ENCODE results near the gene HECTD3. TPM values are rescaled to one million over a fixed set of nuclear protein-coding genes. Genes with fewer than 3 reads are reported as not detected.

The HECTD3 gene
- polyA plus RNA-seq, 1 donor from 2014 or later: 9.7 TPM

DNA sequence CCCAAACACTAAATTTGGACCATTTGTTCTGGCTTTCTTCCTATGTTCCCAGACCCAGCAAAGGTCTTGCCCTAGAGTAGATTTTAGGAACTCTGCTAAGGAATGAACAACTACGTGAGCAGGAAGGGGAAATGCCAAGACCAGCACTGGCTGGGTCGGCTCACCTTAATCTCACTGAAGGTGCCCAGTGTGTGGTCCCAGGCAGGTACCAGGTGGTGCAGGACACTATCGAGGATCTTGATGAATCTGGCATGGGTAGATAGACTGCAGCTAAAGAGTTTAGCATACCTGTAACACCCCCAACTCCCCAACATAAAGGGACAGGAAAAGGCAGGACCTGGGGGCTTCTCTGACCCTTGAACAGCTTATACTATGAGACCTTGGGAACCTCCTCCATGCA lies 3.0 kb downstream of the HECTD3 start (continued):
- TF ChIP-seq EZH2 (IDR thresholded peaks at IDR 0.05; ENCODE audit: borderline replicate concordance, insufficient read depth, low read length, poor library complexity, severe bottlenecking) (no peak), POLR2AphosphoS5 (IDR thresholded peaks at IDR 0.05) (no peak)

GRCh38 chr1:45007311-45007710 lies 3.8 kb downstream of the HECTD3 start:
- peaks cover 5% of the 10 kb centered on the region for H3K36me3 ChIP-seq (ENCODE audit: insufficient read depth, low read length)
- TF ChIP-seq SMC3 (conservative IDR thresholded peaks at IDR 0.05; ENCODE audit: poor library complexity) (no peak), EZH2 (IDR thresholded peaks at IDR 0.05; ENCODE audit: borderline replicate concordance, insufficient read depth, low read length, poor library complexity, severe bottlenecking) (no peak), EP300 (conservative IDR thresholded peaks at IDR 0.05; ENCODE audit: poor library complexity, severe bottlenecking) (no peak)
- no peak overlapping the region for H3K4me3 ChIP-seq (ENCODE audit: low read length)
- H3K27ac ChIP-seq (ENCODE audit: low read length): no peak overlapping the region
- H3K4me2 ChIP-seq (ENCODE audit: low read length): no peak overlapping the region
- no peak overlapping the region for H3K9ac ChIP-seq (ENCODE audit: low read length)
- no peaks in the 10 kb centered on the region for H3K9me3 ChIP-seq (ENCODE audit: low read length)
- H3K27me3 ChIP-seq (ENCODE audit: insufficient read depth, low read depth, low read length): no peaks in the 10 kb centered on the region
- H4K20me1 ChIP-seq (ENCODE audit: insufficient read depth): no peaks in the 10 kb centered on the region
- H3F3A ChIP-seq (ENCODE audit: insufficient read depth, low read length, poor library complexity, severe bottlenecking): no peaks in the 10 kb centered on the region
- no peaks in the 10 kb centered on the region for H3K9me2 ChIP-seq (ENCODE audit: insufficient read depth, low read length)
- H2AFZ ChIP-seq (ENCODE audit: low read depth, low read length): no peak overlapping the region
- peaks cover 3% of the 10 kb centered on the region for H3K79me2 ChIP-seq (replicated peaks; ENCODE audit: insufficient read depth, low read length)

- H3K36me3 ChIP-seq (ENCODE audit: insufficient read depth, low read length): peaks cover 5% of the 10 kb centered on the region
- no peaks in the 10 kb centered on the region for H3K9me3 ChIP-seq (ENCODE audit: low read length)
- no peak overlapping the region for H2AFZ ChIP-seq (ENCODE audit: low read depth, low read length)
- no peak overlapping the region for H3K9ac ChIP-seq (ENCODE audit: low read length)
- no peaks in the 10 kb centered on the region for H4K20me1 ChIP-seq (ENCODE audit: insufficient read depth)
- H3K27ac ChIP-seq (ENCODE audit: low read length): no peak overlapping the region
- H3K9me2 ChIP-seq (ENCODE audit: insufficient read depth, low read length): no peaks in the 10 kb centered on the region
- no peaks in the 10 kb centered on the region for H3F3A ChIP-seq (ENCODE audit: insufficient read depth, low read length, poor library complexity, severe bottlenecking)
- no peaks in the 10 kb centered on the region for H3K27me3 ChIP-seq (ENCODE audit: insufficient read depth, low read depth, low read length)
- H3K79me2 ChIP-seq (replicated peaks; ENCODE audit: insufficient read depth, low read length): no peaks in the 10 kb centered on the region
- H3K4me3 ChIP-seq (ENCODE audit: low read length): no peak overlapping the region
- H3K4me2 ChIP-seq (ENCODE audit: low read length): no peak overlapping the region
- TF ChIP-seq RAD21 (conservative IDR thresholded peaks at IDR 0.05) (no peak), REST (IDR thresholded peaks at IDR 0.05; ENCODE audit: borderline replicate concordance) (no peak), MXI1 (conservative IDR thresholded peaks at IDR 0.05; ENCODE audit: poor library complexity, severe bottlenecking) (no peak), SMC3 (conservative IDR thresholded peaks at IDR 0.05; ENCODE audit: poor library complexity) (no peak), EZH2 (IDR thresholded peaks at IDR 0.05; ENCODE audit: borderline replicate concordance, insufficient read depth, low read length, poor library complexity, severe bottlenecking) (no peak), POLR2AphosphoS5 (IDR thresholded peaks at IDR 0.05) (no peak), TAF1 (IDR thresholded peaks at IDR 0.05; ENCODE audit: low read depth) (no peak), EP300 (conservative IDR thresholded peaks at IDR 0.05; ENCODE audit: poor library complexity, severe bottlenecking) (no peak)
- TF ChIP-seq, protein P1, sequence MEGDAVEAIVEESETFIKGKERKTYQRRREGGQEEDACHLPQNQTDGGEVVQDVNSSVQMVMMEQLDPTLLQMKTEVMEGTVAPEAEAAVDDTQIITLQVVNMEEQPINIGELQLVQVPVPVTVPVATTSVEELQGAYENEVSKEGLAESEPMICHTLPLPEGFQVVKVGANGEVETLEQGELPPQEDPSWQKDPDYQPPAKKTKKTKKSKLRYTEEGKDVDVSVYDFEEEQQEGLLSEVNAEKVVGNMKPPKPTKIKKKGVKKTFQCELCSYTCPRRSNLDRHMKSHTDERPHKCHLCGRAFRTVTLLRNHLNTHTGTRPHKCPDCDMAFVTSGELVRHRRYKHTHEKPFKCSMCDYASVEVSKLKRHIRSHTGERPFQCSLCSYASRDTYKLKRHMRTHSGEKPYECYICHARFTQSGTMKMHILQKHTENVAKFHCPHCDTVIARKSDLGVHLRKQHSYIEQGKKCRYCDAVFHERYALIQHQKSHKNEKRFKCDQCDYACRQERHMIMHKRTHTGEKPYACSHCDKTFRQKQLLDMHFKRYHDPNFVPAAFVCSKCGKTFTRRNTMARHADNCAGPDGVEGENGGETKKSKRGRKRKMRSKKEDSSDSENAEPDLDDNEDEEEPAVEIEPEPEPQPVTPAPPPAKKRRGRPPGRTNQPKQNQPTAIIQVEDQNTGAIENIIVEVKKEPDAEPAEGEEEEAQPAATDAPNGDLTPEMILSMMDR (IDR thresholded peaks at IDR 0.05; ENCODE audit: poor library complexity, severe bottlenecking): no peak
These were observed 5.4 kb downstream of the HECTD3 start for GRCh38 chr1:45005761-45006160.
